ENCODE data around the gene SLC17A8.

GRCh38 chr12:100433701-100434100 lies 76.8 kb downstream of the SLC17A8 start:
- TF ChIP-seq, protein P1, sequence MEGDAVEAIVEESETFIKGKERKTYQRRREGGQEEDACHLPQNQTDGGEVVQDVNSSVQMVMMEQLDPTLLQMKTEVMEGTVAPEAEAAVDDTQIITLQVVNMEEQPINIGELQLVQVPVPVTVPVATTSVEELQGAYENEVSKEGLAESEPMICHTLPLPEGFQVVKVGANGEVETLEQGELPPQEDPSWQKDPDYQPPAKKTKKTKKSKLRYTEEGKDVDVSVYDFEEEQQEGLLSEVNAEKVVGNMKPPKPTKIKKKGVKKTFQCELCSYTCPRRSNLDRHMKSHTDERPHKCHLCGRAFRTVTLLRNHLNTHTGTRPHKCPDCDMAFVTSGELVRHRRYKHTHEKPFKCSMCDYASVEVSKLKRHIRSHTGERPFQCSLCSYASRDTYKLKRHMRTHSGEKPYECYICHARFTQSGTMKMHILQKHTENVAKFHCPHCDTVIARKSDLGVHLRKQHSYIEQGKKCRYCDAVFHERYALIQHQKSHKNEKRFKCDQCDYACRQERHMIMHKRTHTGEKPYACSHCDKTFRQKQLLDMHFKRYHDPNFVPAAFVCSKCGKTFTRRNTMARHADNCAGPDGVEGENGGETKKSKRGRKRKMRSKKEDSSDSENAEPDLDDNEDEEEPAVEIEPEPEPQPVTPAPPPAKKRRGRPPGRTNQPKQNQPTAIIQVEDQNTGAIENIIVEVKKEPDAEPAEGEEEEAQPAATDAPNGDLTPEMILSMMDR (IDR thresholded peaks at IDR 0.05; ENCODE audit: low read depth, low read length): no peak
- TF ChIP-seq POLR2A (IDR thresholded peaks at IDR 0.05; ENCODE audit: extremely low read depth, insufficient read length): no peak

All from NB4 (cell line).